Stimulated activated CD8-positive, alpha-beta memory T cell treated with anti-CD3 and anti-CD28 coated beads, Interleukin-12 subunit alpha, Interleukin-12 subunit beta, amount 100 ng/mL, for 4 hours (primary cell): ENCODE data around the gene RBBP5.
"Not testable (repeated sequence)": the region's sequence is repeated elsewhere in the genome, so short reads cannot be mapped to it uniquely, and the experiment has no call there.

Experiments
- DNase-seq: peaks from one replicate; pipeline ENCODE4 v3.0.0-alpha.2; 2020; ENCODE audit warnings: low read depth

RBBP5 gene

GRCh38 chr1:205121660-205122488 lies at the start of gene RBBP5:
Gene RBBP5, minus strand, starts transcription at chr1:205121978. Its CDS starts 105 bp downstream, at chr1:205121873.
- peak; percentile 91 for DNase-seq

DNA sequence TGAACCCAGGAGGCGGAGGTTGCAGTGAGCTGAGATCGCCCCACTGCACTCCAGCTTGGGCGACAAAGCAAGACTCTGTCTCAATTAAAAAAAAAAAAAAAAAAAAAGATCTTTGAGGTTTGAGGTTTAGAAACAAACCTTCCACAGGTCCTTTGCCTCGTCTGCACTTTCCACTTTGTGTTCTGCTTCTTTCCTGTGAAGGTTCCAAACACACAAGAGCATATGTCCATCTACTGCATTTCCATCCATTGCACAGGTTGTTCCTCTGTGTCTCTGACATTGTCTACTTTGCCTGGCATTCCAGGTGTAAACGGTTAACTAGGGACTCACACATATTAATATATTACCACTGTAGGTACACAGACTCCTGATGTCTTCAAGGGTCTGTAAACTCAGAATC lies 49.6 kb upstream of the RBBP5 start:
- no peak for DNase-seq

DNA sequence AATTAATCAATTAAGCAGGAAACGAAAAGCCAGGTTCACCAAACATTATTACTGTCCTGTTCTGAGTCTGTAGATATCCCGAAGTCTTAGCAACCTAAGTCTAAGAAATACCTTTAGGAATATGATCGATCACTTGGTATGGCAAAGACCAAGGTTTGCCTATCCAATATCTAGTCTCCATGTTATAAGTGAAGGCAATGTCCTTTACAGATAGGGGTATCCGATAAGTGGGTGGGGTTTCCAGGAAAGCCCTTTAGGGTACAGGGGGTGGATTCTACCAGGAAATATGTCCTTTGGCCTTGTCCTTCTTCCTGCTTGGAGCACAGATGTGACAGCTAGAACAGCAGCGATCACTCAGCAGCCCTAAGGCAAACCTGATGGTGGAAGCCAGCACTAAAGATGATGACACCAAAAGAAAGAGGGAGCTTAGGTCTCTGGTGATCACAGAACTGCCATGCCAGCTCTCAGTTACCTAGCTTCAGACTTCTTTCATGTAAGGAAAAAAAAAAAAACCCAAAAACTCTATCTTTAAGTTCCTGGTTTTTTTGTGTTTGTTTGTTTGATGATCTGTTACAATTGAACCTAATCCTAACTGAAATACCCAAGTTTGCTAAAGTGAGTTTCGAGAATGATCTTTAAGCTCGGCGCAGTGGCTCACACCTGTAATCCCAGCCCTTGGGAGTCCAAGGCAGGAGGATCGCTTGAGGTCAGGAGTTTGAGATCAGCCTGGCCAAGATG lies 48.9 kb upstream of the RBBP5 start:
- no peak for DNase-seq

GRCh38 chr1:205169248-205169647 lies 47.5 kb upstream of the RBBP5 start:
- no peak for DNase-seq

DNA sequence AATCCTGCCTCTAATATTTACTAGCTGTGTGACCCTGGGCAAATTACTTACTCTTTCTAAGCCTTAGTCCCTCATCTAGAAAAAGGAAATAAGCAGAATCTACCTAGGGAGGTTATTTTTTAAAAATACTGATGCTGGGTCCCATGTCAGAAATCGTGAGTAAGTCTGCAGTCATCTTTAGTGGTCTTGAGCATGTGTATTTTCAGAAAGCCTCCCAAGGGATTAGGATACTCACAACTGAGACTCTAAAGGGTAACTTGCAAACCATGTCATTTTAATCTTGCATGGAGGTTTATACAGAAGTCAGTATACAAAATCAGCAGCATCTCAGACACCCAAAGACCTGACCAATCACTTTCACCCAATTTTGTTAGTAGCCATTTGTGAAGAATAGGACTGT lies 46.5 kb upstream of the RBBP5 start:
- DNase-seq, result no peak

DNA sequence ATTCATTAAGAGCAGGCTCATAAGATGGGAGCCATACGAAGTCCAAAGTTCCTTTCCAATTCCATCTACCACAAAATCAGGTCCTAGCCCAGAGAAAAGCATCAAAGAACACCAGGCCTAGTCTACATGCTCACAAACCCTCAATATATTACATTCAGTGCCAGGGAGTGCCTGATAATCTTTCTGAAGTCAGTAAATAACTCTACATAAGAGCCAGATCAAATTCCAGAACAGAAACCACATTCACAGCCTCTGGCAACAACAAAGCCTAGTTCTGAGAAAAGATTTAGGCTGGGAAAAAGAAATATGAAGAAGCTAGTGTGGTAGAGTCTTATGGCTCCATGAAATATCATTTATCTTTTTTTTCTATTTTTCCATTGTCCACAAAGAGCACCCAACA lies 40.5 kb upstream of the RBBP5 start:
- DNase-seq, result no peak

GRCh38 chr1:205161076-205161475 lies 39.3 kb upstream of the RBBP5 start:
- DNase-seq, result no peak

- DNase-seq, result no peak
These were observed 36.4 kb upstream of the RBBP5 start for GRCh38 chr1:205158048-205158616.

- not testable (repeated sequence) for DNase-seq
These were observed 34.0 kb upstream of the RBBP5 start for GRCh38 chr1:205155665-205156377.

GRCh38 chr1:205152505-205152904 lies 30.7 kb upstream of the RBBP5 start:
- no peak for DNase-seq

- no peak for DNase-seq
These were observed 29.1 kb upstream of the RBBP5 start for GRCh38 chr1:205150651-205151428.

GRCh38 chr1:205147191-205147835 lies 25.5 kb upstream of the RBBP5 start:
- no peak for DNase-seq

DNA sequence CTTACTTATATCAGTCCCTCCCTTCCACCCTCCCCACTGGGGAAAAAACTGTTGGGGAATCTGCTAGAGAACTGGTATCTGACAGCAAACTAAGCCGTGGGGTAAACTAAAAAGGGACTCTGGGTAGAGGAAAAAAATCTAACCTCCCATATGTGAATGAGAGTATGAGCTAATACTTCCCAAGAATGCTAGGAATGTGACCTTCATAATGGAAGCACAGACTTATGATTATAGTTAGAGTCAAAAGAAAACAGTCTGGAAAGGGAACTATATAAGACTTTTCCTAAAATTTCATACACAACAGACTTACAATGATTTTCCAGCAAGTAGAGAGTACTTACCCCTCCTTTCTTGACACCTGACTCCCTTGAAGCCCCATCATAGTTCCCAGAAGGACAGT lies 23.0 kb upstream of the RBBP5 start:
- DNase-seq, result no peak

GRCh38 chr1:205144046-205144720 lies 22.4 kb upstream of the RBBP5 start:
- no peak for DNase-seq

GRCh38 chr1:205142102-205142469 lies 20.3 kb upstream of the RBBP5 start:
- DNase-seq, result no peak

- DNase-seq, result peak; percentile 32
These were observed 19.7 kb upstream of the RBBP5 start for GRCh38 chr1:205141236-205142101.

- DNase-seq, result no peak
These were observed 18.3 kb upstream of the RBBP5 start for GRCh38 chr1:205140113-205140512.

DNA sequence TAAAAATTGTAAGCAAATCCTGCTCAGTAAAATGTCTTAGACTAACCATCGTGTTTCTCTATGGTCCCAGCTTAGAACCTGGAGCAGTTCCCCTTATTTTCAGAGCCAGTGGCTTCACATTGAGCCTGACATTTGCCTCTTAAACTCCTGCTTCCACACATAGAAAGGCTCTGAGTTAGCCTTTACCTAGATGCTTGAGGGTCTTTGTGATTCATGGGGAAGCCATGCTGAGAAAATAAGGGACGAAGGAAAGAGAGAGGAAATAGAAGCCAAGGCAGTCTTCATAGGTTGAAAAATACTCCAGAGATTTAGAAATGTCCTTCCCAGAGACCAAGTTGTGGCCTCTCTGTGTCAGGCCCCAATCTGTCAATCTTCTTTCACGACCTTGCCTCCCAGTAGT lies 16.1 kb upstream of the RBBP5 start:
- no peak for DNase-seq

- no peak for DNase-seq
These were observed 11.5 kb upstream of the RBBP5 start for GRCh38 chr1:205133287-205133686.
